Measurements from ENCODE around the gene RAPGEF2.

RAPGEF2 gene

DNA sequence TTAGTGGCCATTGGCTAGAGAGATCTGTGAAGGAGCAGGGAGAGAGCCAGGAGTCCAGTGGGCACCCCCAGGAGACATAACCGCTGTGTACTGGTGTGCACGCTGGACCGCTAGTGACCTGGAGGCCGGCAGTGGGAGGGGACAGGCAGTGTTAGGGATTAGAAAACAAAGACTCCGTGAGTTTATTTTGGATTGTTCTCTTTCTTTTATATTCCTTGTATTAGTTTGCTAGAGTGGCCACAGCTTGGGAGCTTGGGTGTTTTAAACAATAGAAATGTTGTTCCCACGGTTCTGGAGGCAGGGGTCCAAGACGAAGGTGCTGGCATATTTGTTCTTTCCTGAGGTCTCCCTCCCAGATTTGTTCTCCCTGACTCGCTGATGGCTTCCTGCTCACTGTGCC, 266.4 kb downstream of the RAPGEF2 start:
- H3K79me2 ChIP-seq (ENCODE audit: control insufficient read depth, low read length): no peaks in the 10 kb centered on the region
- no peaks in the 10 kb centered on the region for H3K36me3 ChIP-seq (ENCODE audit: control insufficient read depth, low read length)
- peaks cover 4% of the 10 kb centered on the region; the same call in 1 of the 2 replicates for H3K4me1 ChIP-seq (ENCODE audit: control insufficient read depth, low read length)
- H3F3A ChIP-seq (ENCODE audit: control insufficient read depth, insufficient read depth): no peaks in the 10 kb centered on the region
- no peak overlapping the region for H3K4me2 ChIP-seq (ENCODE audit: low read length)
- H3K9me3 ChIP-seq (ENCODE audit: control insufficient read depth, insufficient read depth, low read length): no peaks in the 10 kb centered on the region
- no peak overlapping the region for H3K4me3 ChIP-seq (ENCODE audit: low read length)
- H3K9me2 ChIP-seq (replicated peaks; ENCODE audit: control insufficient read depth, low read length): no peaks in the 10 kb centered on the region
- H4K20me1 ChIP-seq (ENCODE audit: control insufficient read depth, insufficient read depth, low read depth, low read length): no peaks in the 10 kb centered on the region
- no peaks in the 10 kb centered on the region for H3K27me3 ChIP-seq (ENCODE audit: control insufficient read depth, low read length)
- H3K27ac ChIP-seq (ENCODE audit: low read depth, low read length): no peak overlapping the region
- TF ChIP-seq EZH2phosphoT487 (IDR thresholded peaks at IDR 0.05; ENCODE audit: borderline replicate concordance, low read length): no peak
- TF ChIP-seq, protein P1, sequence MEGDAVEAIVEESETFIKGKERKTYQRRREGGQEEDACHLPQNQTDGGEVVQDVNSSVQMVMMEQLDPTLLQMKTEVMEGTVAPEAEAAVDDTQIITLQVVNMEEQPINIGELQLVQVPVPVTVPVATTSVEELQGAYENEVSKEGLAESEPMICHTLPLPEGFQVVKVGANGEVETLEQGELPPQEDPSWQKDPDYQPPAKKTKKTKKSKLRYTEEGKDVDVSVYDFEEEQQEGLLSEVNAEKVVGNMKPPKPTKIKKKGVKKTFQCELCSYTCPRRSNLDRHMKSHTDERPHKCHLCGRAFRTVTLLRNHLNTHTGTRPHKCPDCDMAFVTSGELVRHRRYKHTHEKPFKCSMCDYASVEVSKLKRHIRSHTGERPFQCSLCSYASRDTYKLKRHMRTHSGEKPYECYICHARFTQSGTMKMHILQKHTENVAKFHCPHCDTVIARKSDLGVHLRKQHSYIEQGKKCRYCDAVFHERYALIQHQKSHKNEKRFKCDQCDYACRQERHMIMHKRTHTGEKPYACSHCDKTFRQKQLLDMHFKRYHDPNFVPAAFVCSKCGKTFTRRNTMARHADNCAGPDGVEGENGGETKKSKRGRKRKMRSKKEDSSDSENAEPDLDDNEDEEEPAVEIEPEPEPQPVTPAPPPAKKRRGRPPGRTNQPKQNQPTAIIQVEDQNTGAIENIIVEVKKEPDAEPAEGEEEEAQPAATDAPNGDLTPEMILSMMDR (IDR thresholded peaks at IDR 0.05; ENCODE audit: low read depth, low read length, poor library complexity, severe bottlenecking): no peak

DNA sequence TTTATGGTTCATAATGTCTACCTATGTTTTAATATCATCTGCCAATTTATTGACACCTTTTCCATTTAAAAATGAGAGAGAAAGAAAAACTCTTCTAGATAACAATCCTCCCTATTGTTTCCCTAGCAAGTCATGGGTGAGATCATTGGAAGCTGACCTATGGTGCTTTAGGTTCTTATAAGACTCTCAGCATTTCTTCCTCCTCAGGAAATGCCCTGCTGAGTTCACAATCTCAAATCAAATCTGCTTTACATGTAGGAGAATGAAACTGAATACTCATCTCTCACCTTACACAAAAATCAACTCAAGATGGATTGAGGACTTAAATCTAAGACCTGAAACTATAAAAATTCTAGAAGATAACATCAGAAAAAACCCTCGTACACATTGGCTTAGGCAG, 267.4 kb downstream of the RAPGEF2 start:
- Histone ChIP-seq H3K9me2 (replicated peaks; ENCODE audit: control insufficient read depth, low read length) (no peaks in the 10 kb centered on the region), H3F3A (ENCODE audit: control insufficient read depth, insufficient read depth) (no peaks in the 10 kb centered on the region), H3K4me3 (ENCODE audit: low read length) (no peak overlapping the region), H3K9me3 (ENCODE audit: control insufficient read depth, insufficient read depth, low read length) (no peaks in the 10 kb centered on the region), H3K27ac (ENCODE audit: low read depth, low read length) (no peak overlapping the region), H4K20me1 (ENCODE audit: control insufficient read depth, insufficient read depth, low read depth, low read length) (no peaks in the 10 kb centered on the region), H3K4me1 (ENCODE audit: control insufficient read depth, low read length) (peaks cover 4% of the 10 kb centered on the region; the same call in 1 of the 2 replicates), H3K36me3 (ENCODE audit: control insufficient read depth, low read length) (no peaks in the 10 kb centered on the region), H3K4me2 (ENCODE audit: low read length) (no peak overlapping the region), H3K27me3 (ENCODE audit: control insufficient read depth, low read length) (no peaks in the 10 kb centered on the region), H3K79me2 (ENCODE audit: control insufficient read depth, low read length) (no peaks in the 10 kb centered on the region)
- TF ChIP-seq EZH2phosphoT487 (IDR thresholded peaks at IDR 0.05; ENCODE audit: borderline replicate concordance, low read length): no peak
- TF ChIP-seq, protein P1 (IDR thresholded peaks at IDR 0.05; ENCODE audit: low read depth, low read length, poor library complexity, severe bottlenecking): no peak

DNA sequence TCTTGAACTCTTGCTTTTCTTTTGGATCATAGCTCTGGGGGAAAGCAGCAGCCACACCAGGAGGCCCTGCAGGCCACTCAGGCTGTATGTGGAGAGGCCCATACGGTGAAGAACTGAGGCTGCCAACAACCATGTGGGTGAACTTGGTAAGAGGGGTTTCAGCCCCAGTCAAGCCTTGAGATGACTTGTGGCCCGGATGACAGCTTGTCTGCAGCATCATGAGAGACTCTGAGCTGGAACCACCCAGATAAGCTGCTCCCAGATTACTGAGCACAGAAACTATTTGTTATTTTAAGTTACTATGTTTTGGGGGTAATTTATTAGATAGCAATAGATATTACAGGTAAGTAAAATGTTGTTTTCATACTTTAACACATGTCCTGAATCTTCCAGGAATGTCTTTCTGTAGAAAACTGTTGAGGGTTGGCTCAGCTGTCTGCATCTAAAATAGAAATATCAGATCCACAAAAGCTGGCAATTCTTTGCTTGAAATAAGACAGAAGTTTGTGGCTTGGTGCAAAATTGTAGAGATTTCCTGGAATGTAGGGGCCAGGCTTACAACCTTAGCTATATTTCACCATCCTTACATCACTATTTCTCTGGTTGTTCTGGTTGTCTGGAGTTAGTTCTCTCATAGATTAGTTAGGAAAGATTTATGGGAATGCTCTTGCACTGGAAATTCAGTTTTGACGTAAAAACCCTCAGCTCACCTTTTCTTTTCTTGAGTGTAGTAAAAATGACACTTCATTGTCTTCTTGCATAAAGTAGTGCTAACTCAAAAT, 272.1 kb downstream of the RAPGEF2 start:
- Histone ChIP-seq H3K4me3 (ENCODE audit: low read length) (no peak overlapping the region), H3K4me2 (ENCODE audit: low read length) (no peak overlapping the region), H4K20me1 (ENCODE audit: control insufficient read depth, insufficient read depth, low read depth, low read length) (no peaks in the 10 kb centered on the region), H3K27ac (ENCODE audit: low read depth, low read length) (no peak overlapping the region), H3K36me3 (ENCODE audit: control insufficient read depth, low read length) (no peaks in the 10 kb centered on the region), H3K9me3 (ENCODE audit: control insufficient read depth, insufficient read depth, low read length) (no peaks in the 10 kb centered on the region), H3K4me1 (ENCODE audit: control insufficient read depth, low read length) (no peaks in the 10 kb centered on the region), H3F3A (ENCODE audit: control insufficient read depth, insufficient read depth) (no peaks in the 10 kb centered on the region), H3K9me2 (replicated peaks; ENCODE audit: control insufficient read depth, low read length) (no peaks in the 10 kb centered on the region), H3K27me3 (ENCODE audit: control insufficient read depth, low read length) (no peaks in the 10 kb centered on the region), H3K79me2 (ENCODE audit: control insufficient read depth, low read length) (no peaks in the 10 kb centered on the region)
- TF ChIP-seq EZH2phosphoT487 (IDR thresholded peaks at IDR 0.05; ENCODE audit: borderline replicate concordance, low read length): no peak
- TF ChIP-seq, protein P1 (IDR thresholded peaks at IDR 0.05; ENCODE audit: low read depth, low read length, poor library complexity, severe bottlenecking): no peak
